HG03521 (cell line): ENCODE results near the gene CEP112.

Experiments used
- ATAC-seq: cut with Tn5 transposase; IDR thresholded peaks from one replicate; pipeline ENCODE4 v1.9.1; 2021; ENCODE audit warnings: mild to moderate bottlenecking, moderate library complexity; ENCODE audit not compliant: unreplicated experiment

The CEP112 gene

DNA sequence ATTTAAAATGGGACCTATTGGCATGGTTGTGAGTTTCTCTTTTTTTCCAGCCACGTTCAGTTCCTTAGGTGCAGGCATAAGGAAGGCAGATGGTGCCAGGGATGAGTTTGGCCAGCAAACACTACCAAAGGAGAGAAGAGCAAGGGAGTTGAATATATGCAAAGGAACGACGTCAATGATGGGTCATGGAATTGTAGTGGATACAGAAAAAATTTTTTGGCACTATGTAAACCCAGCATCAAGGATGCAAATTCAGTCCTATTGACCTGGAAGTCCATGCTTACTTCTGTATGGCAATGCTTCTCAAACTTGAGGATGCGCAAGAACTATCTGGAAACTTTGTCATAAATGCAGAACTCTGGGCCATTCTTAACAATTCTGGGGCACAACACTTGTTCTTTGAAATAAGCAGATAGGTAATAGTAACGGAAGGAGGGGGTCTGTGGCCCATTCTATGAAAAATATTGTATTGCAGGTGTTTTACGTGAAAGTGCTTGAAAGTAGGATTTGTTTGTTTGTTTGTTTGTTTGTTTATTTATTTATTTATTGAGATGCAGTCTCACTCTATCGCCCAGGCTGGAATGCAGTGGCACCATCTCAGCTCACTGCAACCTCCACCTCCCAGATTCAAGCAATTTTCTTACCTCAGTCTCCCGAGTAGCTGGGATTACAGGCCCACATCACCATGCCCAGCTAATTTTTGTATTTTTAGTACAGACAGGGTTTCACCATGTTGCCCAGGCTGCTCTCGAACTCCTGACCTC, 19.3 kb upstream of the CEP112 start:
- no peak for ATAC-seq

DNA sequence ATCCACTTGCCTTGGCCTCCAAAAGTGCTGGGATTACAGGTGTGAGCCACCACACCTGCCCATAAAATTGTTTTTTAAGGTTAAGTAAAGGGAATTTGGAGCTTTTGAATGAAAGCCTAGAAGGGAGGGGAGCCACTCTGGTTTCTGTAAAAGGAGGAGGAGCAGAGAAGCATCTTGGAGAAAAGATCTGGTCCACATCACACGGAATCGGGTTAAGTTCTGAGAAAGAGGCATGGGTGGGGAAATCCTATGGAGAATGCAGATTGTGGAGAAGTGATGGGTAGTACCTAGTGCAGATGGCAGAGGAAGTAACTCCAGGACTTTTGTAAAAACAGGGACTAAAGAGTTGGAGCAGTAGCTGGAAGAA, 18.3 kb upstream of the CEP112 start:
- no peak for ATAC-seq

DNA sequence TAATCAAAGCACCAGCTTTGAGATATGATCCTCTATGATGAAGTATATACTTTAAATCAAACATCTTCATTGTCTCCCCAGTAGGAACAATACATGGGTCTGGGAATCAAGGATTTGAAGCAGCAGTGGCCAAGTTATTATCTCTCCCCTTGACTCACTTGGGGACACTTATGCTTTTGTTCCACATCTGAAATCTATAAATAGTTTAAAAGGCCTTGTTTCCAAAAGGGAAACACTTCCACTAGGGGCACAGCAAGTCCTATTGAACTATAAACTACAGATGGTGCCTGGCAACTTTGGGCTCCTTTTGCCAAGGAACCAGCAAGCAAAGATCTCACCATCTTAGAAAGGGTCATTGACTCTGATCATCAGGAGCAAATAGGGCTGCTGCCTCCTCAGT, 16.0 kb upstream of the CEP112 start:
- ATAC-seq = no peak

DNA sequence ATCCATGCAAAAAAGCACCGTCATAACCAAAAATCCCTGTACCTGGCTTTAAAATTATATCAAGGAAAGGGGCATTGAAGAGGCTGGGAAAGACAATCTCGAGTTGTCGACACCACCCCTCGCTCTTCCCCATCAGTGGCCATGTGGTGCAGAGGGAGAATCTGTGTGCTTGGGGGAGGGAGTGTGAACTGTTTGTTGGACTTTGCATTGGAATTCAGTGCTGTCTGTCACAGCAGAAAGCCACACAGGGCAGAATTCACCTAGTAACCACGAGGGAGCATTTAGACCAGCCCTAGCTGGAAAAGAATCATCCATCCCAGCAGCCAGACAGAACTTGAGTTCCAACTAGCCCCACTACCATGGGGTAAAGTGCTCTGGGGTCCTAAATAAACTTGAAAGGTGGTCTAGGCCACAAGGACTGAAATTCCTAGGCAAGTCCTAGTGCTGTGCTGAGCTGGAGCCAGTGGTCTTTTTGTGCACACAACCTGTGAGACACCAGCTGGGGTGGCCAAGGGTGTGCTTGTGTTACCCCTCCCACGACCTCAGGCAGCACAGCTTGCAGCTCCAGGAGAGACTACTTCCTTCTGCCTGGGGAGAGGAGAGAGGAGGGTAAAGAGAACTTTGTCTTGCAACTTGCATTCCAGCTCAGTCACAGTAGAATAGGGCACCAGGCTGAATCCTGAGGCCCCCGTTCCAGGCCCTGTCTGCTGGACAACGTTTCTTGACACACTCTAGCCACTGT, 11.5 kb upstream of the CEP112 start:
- no peak for ATAC-seq

DNA sequence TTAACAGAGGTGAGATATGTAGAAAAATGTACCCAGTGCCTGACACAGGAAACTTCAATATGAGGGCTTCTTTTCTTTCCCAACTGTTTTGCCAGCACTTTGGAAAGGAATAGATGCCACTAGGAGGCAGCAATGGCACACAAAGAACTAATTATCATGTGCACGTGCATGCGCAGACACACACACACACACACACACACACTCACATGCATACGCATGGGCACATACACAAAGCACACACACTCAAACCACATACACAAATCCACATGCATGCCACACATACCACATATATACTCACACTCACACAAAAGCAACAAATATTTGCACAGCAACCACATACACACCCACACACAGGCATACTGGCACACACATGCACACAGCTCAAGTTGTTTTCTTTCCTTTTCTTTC, 8.8 kb upstream of the CEP112 start:
- ATAC-seq = no peak

DNA sequence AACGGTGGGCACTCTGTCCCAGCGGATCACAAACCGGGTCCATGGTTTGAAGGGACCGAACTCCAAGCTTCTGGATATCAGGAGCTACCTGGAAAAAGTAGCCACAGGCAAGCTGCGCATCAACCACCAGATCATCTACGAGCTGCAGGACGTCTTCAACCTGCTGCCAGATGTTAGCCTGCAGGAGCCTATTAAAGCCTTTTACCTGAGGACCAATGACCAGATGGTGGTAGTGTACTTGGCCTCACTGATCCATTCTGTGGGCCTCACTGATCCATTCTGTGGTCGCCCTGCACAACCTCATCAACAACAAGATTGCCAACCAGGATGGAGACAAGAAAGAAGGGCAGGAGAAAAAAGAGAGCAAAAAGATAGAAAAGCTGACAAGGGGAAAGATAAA, 6.3 kb upstream of the CEP112 start:
- ATAC-seq = no peak

DNA sequence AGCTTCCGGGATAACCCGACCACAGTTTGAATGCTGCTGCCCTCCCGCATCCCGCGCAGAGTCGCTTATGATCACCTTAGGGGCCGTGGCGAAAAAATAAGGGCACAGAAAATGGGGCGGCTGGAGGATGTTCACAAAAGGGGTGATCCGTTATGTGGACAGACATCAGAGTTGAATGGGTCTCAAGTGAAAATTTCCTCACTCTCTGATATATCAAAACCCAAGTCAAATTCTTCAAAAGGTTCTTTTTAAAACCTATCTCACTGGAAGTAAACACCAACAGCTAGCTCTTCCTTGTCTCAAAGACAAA, 400 bp upstream of the CEP112 start:
- ATAC-seq = no peak

DNA sequence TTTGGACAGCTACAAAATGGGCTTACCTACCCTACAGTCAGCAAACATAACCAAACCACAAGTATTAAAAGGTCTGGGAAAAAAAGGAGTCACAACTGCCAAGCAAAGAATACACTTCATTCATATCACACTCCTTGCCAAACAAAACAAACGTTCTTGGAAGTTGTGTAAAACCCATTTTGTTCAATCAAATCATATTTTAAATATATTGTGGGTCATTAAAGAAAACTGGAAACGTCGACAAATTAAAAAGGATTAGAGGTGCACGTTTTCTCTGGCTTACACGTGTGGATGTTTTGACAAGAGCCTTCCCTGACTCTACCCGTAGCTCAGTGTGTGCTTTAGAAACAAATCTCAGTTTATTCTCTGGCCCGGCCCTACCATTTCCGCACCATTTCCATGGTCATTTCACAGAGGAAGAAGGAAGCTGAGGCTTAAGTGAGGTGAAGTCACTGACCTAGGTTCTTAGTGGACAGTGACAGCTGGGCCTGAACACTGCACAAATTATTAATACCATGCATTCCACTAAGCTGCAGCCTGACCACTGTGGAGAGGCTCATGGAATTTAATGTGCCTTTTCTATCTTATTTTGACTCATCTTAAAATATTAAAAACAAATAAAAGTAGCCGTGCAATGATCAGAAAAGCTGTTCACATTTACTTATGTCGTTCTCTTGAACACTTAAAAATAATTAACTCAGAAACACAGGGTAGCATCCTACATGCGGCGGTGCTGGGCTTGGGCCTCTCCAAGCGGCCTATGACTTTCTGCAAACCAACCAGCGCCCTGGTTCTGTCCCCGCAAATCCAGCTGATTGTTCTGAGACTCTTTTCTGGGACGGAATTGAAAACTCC, 968 bp downstream of the CEP112 start:
- no peak for ATAC-seq

DNA sequence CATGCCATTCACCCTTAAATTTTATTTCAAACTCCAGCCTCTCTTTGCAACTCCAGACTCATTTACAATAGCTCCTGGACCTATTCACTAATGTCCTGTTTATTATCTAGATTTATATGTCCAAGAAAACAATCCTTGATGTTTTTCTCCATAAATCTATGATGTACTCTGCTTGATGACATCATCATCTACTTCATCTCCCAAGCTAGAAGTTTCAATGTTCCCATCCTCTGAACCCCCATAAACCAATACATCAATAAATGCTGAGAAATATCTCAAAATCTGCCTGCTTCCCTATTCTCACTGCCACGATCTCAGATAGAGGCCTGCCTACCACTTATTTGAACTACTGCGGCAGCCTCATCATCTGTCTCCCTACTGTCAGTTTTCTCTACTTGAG, 4.2 kb downstream of the CEP112 start:
- no peak for ATAC-seq

DNA sequence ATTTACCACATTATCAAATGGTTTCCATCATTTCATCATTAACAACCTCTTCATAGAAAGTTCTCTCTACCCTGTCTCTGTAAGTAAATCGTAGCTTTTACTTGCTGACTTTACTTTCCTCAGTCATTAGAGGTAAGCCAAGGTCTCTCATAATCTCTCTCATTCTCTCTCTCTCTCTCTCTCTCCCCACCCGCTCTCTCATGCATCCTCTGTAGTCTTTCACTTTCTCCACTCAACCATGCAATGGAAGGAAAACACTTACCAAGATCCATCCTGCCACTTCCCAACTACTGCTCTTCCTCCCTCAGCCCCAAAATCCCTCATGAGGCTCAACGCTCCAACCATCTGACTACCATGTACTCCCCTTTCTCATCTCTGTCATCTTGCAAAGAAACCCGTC, 6.1 kb downstream of the CEP112 start:
- no peak for ATAC-seq

DNA sequence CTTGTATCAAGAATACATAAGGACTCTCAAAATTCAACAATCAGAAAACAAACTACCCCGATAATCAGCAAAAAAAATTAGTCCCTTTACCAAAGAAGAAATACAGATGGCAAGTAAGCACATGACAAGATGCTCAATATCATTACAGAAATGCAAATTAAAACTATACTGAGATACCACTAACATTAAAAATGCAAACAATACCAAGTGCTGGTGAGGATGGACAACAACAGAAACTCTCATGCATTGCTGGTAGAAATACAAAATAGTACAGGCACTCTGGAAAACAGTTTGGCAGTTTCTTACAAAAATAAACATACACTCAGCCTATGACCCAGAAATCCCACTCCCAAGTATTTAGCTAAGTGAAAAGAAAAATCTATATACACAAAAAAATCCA, 7.5 kb downstream of the CEP112 start:
- no peak for ATAC-seq

DNA sequence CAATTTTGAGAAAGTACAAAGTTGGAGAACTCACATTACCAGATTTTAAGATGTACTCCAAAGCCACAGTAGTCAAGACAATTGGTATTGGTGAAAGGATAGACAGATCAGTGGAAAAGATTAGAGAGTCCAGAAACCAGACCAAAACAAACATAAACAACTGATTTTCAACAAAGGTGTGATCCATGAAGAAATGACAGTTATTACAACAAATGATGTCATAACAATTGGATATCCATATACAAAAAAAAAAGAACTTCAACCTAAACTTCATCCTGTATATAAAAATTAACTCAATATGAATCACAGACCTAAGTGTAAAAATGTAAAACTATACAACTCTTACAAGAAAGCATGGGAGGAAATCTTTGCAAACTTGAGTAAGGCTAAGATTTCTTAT, 8.4 kb downstream of the CEP112 start:
- ATAC-seq = no peak

DNA sequence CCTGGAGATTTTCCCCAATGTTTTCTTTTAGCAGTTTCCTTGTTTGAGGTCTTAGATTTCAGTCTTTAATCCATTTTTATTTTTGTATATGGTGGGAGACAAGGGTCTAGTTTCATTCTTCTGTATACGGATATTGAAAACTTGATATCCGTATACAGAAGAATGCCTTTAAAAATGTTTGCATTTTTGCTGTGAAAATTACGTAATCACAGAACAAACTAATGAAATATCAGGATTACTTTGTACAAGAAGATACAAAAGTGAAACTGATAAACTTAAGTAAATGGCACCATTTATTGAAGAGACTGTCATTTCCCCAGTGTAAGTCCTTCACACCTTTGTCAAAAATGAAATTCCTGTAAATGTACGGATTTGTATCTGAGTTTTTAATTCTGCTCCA, 13.3 kb downstream of the CEP112 start:
- no peak for ATAC-seq

DNA sequence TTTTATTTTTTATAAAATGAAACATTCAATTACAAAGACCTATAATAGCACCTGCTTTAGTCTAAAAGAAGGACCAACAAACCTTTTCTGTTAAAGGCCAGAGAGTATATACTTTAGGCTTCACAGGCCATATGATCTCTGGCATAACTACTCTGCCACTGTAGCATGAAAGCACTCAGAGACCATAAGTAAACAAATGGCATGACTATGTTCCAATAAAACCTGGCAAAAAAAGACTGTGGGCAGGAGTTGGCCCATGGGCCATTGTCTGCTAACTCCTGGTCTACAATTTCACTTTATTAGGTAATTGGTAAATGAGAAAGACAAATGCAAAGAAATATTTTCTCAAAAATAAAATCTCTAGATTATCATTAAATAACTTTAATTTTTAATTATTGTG, 14.9 kb downstream of the CEP112 start:
- no peak for ATAC-seq

DNA sequence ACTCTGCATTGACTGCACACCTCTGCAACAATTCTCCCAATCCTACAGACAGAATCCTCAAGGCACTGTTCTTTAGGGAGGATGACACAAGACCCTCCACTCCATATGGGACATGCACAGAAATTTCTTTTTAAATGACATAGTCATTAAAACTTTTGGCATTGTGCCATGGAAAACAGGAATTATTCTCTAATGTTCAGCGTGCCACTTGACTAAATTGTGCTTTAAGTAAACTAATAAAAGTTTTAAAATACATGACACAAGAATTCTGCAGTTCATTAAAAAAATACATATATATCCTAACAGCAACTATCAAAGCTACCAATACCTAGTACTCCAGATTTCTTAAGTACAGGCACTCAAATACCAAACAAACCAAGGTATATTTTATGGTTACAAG, 16.0 kb downstream of the CEP112 start:
- no peak for ATAC-seq

DNA sequence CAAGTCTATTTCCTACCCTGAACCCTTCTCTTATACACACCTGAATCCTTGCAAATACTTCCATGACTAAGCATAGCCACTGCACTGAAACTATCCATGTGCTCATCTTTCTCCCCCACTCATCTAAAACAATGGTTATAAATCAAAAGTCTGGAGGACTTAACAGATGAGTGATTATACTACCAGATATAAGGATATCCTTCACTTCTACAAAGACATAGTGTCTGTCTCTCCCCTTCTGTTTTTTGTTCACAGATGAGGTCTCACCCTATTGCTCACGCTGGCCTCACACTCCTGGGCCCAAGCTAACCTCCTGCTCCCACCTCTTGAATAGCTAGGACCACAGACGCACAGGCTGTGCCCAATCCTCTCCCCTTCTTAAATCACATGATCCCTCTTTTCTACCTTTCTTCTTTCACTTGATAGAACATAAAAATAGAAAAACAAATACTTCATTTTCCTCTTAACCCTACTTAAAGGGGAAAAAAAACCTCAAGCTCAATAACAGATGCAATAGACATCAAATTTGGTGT, 19.2 kb downstream of the CEP112 start:
- no peak for ATAC-seq

DNA sequence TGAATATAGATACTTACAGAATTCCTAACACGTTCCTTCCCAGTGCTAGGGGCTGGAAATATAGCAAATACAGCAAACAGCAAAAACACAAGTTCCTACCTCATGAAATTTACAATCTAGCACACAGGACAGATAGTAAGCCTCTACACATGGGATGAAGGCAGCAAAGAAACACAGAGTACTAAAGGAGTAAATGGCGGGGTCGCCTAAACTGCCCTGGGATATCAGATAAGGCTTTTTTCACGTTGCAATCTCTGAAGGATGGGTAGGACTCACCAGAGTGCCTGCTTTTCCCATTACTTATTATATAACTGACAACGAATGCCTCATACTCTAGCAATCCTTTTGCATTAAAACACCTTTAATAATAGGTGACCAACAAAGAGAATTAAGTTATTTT, 19.8 kb downstream of the CEP112 start:
- ATAC-seq = no peak

DNA sequence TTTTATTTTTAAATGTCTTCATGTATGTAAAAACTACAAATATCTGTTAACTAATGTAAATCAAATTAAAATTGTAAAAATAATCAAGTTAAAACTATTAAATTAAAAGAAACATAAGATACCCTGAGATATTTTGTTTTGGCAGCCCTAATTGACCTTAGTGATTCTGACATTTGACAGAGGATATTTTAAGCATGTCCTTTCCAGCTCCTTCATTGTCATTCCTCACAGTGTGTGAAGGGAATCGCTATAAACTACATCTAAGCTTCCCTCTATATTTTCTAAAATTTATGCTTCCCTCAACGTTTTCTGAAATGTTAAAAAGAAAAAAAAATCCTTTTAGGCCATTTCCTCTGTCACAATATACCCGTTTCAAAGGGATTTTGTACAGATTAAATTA, 20.2 kb downstream of the CEP112 start:
- no peak for ATAC-seq

DNA sequence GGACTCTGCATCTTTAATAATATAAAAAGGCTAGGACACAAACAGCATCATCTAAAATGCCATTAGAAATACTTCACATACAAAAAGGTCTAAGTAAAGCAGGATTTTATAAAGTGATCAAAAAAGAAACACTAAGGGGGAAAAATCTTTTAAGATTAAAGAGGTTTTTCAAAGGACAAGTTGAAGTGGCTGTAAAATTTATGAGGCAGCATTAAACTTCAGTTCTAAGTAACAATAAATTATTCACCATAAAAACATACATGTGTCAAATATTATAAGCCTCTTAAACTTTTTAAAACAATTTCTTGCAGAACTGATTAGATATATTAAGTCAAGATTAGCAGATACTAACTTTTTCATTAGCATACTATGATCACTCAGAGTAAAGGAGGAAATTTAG, 20.8 kb downstream of the CEP112 start:
- ATAC-seq = no peak

DNA sequence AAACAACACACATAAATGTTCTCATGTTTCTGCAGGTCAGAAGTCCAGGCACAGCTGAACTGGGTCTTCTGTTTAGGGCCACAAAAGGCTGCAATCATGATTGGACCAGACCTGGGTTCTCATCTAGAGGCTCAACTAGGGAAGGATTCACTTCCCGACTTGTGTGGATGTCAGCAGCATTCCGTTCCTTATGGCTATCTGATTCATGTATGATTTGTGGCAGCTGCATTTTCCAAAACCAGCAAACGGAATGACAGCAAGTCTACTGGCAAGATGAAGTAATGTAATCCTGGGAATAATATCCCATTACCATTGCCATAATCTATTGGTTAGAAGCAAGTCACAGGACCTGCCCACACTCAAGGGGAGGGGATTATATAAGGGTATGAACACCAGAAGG, 22.1 kb downstream of the CEP112 start:
- ATAC-seq = no peak

DNA sequence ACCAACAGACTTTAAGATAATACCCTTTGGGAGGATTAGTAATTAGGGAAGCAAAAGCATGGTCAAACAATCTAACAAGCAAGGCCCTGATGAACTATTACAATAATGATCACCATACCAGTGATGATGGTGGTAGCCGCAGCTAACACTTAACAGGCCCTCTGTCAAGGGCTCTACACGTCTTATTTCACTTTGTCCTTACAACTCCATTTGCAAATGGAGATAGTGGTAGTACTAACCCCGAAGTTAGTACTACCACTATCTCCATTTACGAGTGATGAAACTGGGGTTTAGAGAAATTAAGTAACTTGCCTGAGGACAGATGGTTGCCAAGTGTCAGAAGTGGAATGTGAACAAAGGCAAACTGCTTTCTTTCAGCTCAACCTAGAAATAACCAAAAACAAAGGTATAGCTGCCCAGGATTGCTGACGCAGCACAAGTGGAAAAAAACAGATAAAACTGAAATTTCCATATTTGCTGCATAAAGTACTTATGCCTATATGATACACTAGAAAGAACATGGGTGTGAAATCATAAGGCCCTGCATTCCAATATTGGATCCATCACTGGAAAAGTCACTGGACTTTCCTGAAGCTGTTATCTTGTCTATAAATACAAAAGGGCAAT, 24.6 kb downstream of the CEP112 start:
- no peak for ATAC-seq
